ENCODE measurements around the gene IKZF3. TPM values are rescaled to one million over a fixed set of nuclear protein-coding genes. Genes with fewer than 3 reads are reported as not detected.
"Not testable (repeated sequence)": the region's sequence is repeated elsewhere in the genome, so short reads cannot be mapped to it uniquely, and the experiment has no call there.

Gene IKZF3
- polyA plus RNA-seq, 3 donors, result 0.18 to 0.27 (median 0.21) TPM

DNA sequence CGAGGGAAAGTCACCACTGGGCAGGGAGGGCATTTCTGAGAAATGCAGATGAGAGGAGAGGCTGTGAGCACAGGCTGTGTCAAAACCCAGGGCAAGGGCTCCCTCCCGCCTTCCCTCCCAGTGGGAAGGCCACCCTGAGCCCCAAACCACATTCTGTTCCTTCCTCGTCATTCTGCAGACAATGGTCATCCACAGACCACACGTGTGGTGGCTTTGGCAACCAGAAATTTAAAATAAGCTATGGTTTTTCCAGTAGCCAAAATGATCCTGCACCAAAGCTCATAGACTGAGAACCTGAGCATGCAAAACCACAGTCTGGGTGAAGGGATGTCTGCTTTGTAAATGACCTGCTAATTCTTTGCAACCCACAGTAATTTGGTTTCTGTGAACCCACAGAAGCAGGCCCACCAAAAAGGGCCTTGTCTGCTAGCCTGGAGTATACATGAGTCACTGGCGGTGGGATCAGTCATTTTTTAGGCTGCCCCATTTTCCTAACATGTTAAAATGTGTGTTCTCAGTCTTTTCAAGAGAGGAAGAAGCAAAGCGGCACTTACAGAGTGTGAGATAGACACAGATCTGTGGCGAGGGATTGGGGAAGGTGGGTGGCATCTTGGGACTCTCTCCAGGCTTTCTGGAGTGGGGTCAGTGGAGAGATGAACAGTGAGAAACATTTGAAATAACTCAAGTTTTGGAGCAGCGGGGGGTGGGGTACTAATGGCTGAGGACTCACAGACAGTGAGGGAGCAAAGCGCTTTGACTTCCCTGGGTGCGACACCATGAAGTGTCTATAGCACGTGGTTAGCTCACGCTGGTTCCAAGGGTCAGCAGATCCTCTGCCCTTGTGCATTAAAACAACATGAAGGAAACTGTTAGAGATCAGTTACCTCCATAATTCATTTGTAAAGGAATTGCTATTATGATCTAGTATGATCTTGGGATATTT is 105.9 kb downstream of the IKZF3 start:
- DNase-seq (ENCODE audit: low read depth in 3 of 3, low spot score in 2 of 3), result no peak

DNA sequence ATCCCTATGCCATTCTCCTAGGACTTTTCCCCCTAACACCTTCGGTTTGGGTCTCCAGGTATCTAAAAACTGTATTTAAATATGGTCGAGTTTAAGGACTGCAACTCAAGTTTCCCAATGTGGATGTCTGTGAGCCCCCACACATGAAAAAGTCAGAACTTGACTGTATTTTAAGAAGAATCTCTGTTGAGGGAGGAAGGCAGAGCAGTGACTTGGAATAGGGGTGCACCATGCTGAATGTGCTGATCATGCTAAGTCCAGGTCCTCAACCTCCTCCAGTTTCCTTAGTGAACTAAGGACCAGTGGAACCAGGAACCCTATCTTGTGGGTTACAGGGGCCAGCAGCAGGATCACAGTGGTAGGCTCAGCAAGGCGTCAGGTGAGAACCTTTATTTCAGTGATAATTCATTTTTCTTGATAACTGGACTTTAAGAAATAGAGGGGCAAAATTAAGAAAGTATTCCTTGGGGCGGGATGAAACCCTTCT is 106.9 kb downstream of the IKZF3 start:
- no peak for DNase-seq (ENCODE audit: low read depth in 3 of 3, low spot score in 2 of 3)

DNA sequence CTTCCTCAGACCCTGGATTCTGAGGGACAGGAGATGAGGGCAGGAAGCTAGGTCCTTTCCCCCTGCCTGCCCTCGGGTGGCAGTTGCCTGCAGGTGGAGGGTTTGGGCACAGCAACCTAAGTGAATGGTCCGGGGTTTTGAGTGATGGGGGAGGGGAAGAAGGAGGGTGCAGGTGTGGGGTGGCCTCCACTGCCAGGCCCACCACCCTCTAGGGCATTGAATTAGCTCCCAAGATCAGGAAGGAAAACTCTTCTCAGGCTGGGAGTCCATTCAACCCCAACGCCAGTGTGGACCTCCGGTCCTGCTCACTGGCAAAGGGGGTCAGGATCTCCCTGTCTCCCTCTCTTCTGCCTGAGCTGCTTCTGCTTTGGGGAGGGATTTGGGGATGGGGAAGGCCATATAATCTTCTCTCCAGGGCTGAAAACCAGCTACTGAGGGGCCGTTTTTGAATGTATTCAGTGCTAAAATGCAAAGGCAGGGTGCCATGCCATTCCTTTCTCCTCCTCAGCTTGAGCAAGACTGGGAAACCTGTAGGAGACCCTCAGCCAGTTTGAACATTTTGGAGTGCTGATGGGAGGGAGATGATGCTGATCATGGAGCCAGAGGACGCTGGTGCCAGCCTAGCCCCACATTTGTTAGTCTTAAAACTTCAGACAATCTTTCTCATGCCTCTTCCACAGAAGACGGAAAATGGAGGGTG is 107.6 kb downstream of the IKZF3 start:
- DNase-seq (ENCODE audit: low read depth in 3 of 3, low spot score in 2 of 3), result no peak

DNA sequence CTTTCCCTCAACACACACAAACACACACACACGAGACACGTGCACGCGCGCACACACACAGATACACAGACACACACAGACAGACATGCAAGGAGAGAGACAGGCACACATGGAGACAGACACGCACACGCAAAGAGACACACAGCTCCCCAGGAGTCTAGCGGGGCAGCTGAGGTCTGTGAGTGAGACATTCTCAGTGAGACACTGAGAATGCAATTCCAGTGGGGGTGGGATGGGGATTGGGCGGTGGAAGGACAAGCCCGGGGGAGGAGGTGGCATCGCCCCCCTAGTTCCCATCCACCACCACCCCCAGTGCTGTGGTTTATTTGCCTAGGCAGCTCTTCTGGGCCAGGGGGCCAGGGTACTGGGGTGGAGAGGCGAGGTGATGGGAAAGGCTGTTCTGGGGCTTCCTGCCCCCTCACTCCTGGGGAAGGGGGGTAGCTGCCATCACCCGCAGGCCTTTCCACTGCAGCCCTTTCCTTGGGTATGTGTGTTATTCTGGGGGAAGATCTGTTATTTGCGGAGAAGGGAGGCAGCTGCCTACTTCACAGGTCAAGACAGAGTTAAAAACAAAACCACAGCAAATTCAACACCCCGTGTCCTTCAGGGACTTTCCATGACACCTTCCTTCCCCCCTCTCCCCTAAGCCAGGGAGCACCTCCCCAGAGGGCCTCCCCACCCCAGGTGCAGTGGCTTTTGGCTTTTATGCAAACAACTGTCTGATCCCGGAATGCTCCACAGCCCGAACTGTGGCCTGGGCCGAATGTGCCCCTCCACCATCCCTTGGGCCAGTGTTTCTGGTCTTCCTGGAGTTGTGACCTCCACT is 108.3 kb downstream of the IKZF3 start:
- no peak for DNase-seq (ENCODE audit: low read depth in 3 of 3, low spot score in 2 of 3)

DNA sequence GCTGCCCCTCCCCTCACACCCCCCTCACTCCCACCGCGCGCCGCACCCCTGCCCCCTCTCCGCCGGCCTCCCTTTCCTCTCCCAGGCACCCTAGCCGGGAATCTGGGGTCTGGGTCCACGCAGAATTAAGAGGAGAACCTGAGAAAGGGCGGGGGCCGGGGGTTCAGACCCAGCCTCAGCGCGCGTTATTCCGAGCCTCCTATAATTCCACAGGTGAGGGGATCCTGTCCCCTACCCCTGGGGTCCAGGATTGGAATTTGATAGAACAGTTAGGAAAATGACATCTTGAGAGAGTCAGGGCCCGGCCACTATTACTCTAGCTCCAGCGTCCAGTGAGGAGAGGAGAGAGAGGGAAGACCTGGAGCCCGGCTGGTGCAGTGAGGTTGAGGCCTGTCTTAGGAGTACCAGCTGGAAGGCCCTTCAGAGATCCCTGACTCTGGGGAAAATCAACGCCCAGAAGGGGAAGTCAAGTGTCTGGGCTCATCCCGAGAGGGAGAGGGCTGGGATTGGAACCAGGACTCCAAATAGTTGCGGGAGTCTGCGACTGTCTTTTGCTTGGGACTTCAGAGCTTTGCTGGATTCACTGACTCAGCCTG is 109.1 kb downstream of the IKZF3 start:
- DNase-seq (ENCODE audit: low read depth in 3 of 3, low spot score in 2 of 3), result no peak

DNA sequence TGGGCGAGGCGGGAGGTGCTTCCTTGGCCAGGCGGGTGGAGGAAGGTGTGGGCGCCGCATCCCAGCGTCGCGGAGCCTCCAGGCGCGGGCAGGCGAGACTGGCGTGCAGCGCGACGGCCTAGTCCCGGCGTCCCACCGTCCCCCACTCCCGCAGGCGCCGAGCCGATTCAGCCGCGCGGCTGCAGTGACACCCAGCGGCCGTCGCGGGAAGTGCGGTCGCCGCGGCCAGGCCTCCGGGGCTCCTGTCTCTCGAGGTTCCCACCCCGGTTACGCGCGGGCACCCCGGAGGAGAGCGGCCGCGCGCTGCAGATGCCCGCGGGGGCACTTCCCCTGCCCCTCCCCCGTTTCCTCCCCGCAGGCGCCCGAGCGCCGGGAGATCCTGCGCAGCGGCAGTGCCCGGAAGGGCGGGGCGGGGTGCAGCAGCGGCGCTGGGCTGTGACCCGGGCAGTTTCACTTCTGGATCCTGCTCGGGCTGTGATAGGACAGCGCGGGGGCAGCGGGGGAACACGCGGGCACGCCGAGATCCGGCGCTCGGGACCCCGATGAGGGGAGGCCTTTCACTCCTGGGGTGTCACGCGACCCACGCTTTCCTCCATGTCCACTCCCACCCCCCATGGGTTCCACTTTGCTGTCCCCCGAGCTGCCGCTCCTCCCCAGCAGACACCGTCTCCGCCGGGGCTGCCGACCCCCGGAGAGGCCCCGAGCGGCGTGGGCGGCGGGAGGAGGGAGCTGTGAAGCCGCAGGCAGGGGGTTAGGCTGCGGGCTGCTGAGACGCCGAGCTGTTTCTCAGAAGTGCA is 109.8 kb downstream of the IKZF3 start:
- no peak for DNase-seq (ENCODE audit: low read depth in 3 of 3, low spot score in 2 of 3)

DNA sequence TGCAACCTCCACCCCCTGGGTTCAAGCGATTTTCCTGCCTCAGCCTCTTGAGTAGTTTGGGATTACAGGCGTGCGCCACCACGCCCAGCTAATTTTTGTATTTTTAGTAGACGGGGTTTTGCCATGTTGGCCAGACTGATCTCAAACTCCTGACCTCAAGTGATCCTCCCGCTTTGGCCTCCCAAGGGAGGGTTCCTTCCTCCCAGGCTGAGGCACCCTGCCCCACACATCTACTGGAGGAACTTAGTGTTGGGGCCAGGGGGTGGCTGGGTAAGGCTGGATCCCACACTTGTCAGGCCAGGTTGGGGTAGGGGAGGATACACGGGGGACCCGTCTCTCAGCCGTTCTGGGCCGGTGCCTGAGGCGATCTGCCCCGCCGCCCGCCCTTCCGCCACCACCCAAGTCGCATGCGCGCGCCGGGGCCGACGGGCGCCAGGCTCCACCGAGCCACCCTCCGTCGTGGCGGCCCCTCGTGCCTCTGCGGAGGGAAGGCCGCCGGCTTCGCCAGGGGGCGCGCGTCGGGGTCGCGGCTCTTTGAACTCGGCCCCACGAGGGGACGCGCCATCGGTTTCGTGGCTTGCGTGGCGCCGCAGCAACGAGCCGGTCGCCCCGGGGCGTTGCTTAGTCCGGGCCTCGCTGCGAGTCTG is 110.5 kb downstream of the IKZF3 start:
- no peak for DNase-seq (ENCODE audit: low read depth in 3 of 3, low spot score in 2 of 3)

DNA sequence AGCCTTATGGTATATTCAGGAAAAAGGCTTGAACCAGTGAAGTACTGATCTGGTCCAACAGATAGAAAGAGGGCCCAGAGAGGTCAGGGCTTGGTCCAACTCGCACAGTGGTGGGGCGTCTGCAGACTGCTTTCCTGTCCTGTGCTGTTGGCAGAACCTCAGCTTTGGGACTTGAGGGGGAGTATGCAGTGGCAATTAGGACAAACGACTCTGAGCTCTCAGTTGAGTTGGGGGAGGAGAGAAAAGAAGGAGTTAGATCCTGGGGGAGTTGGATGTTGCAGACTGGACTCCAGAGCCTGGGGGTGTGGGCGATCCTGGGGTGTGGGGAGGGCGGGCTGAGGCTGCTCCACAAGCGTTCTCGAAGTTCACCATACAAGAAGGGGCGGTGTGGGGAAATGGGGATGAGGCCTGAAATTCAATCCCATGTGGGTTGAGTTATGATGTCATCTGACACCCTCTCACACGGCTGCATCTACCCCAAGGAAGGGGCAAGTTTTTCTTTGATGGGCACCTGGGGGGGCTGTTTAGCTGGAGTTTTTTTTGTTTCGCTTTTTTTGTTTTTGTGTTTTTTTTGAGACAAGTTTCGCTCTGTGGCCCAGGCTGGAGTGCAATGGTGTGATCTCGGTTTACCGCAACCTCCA is 111.8 kb downstream of the IKZF3 start:
- DNase-seq (ENCODE audit: low read depth in 3 of 3, low spot score in 2 of 3), result no peak

DNA sequence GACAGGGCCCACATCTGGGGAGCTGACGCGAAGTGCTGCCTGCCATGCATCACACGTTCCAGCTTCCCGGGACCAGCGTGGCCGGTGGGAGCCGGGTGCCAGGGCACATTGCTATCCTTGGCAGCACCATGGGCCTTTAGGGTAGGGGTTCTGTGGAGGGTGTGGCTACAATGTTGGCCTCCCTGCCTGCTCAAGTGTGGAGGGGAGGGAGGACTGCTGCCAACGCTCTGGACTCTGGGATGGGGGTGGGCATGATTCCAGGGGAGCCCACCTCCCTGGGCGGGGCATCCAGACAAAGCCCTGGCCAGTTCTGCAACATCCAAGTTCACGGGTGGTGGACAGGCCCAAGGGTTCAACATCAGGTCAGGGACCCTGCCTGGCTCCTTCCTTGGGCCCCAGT is 112.5 kb downstream of the IKZF3 start:
- no peak for DNase-seq (ENCODE audit: low read depth in 3 of 3, low spot score in 2 of 3)

DNA sequence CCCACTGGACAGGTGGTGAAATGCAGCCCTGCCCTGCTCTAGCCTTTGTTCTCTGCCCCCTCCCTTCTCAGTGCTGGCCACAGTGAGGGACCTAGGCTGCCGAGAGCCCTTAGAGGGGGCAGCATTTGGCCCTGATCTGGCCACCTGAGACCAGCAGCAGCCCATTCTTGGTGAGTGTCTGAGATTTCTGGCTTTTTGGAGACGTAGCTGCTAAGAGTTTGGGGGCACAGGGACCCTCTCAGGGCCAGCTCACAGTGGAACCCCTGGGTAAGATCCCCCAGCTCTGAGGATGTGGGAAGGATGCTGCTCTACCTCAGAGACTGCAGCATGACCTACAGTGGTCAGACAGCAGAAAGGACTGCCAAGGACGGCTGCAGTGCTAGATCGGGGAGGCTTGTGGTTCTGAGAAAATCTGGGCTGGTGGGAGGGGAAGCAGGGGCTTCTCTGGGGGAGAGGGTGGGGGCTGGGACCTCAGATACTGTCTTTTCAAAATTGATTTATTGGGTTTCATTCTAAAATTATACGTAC is 113.0 kb downstream of the IKZF3 start:
- no peak for DNase-seq (ENCODE audit: low read depth in 3 of 3, low spot score in 2 of 3)

DNA sequence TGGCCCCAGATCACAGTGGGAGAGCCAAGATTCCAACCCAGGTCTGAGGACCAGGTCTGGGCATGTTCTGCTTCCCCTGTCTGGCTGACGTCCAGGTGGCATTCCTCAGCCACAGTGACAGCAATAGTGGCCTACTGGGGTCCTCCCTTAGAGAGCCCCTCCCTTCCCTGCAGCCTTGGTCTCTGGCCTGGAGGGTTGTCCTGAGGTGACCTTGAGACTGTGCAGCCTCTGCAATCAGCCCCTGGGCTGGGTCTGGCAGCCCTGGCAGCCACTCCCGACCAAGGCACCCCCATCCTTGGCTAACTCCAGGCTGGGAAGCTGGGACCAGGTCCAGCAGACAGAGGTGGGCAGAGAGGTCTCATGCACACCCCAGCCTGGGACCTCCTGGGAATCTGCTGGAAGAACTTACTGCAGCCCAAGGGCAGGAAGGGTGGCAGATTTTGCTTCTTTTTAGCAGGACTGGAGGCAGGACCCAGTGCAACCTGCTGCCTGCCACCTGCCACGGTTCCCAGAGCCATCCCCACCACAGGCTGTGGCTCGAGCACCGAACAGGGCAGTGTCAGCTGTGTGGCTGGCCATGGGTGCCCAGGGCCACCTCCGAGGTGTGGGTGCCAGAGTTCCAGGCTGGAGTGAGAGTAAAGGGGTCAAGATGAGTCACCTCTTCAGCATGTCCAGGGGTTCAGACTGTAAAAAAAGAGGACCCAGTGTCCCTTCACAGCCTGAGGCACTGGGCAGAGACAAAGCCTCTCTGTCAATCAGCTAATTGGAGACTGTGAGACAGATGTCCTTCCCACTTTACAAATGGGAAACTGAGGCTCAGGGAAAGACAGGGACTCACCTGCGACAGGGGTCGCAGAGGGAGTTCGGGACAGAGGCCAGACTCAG is 113.7 kb downstream of the IKZF3 start:
- no peak for DNase-seq (ENCODE audit: low read depth in 3 of 3, low spot score in 2 of 3)

DNA sequence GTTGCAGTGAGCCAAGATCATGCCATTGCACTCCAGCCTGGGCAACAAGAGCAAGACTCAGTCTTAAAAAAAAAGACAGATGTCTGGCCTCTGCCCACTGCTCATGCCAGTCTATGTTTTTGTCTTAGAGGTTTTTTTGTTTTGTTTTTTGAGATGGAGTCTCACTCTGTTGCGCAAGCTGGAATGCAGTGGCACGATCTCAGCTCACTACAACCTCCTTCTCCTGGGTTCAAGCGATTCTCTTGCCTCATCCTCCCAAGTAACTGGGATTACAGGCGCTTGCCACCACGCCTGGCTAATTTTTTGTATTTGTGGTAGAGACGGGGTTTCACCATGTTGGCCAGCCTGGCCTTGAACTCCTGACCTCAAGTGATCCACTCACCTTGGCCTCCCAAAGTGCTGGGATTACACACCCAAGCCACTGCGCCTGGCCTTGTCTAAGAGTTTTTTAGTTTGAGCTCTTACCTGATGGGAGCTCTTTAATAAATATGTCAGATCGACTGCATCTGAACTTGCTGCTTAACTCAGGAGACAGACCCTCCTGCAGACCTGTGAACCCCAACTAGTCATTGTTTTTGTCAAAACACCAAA is 115.6 kb downstream of the IKZF3 start:
- DNase-seq (ENCODE audit: low read depth in 3 of 3, low spot score in 2 of 3), result not testable (repeated sequence)

DNA sequence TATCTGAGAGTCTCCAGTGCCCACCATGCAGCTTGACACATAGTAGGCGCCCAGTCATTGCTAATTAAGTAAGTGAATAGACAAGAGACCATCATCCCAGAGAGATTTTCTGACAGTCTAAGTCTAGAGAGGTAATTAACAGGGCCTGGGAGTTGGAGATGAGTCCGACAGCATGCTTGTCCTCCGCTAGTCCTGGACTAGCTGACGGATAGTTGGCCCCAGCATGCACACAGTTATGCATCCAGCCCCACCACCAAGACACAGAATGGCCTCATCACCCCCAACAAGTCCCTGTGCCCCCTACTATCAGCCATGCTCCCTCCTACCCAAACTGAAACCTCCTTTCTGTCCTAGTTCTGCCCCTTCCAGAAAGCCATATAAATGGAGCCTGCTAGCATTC is 116.4 kb downstream of the IKZF3 start:
- no peak for DNase-seq (ENCODE audit: low read depth in 3 of 3, low spot score in 2 of 3)

DNA sequence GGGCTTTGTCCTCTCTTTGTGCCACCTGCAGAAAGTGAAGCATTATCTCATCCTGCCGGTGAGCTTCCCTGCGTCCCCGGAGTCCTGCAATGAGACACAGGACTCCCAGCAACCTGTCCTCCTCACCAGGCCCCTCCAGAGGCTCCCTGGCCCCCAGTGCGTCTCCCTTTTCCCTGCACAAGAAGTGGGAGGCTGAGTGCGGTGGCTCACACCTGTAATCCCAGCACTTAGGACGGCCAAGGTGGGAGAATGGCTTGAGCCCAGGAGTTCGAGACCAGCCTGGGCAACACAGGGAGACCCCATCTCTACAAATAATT is 118.0 kb downstream of the IKZF3 start:
- DNase-seq (ENCODE audit: low read depth in 3 of 3, low spot score in 2 of 3), result no peak

DNA sequence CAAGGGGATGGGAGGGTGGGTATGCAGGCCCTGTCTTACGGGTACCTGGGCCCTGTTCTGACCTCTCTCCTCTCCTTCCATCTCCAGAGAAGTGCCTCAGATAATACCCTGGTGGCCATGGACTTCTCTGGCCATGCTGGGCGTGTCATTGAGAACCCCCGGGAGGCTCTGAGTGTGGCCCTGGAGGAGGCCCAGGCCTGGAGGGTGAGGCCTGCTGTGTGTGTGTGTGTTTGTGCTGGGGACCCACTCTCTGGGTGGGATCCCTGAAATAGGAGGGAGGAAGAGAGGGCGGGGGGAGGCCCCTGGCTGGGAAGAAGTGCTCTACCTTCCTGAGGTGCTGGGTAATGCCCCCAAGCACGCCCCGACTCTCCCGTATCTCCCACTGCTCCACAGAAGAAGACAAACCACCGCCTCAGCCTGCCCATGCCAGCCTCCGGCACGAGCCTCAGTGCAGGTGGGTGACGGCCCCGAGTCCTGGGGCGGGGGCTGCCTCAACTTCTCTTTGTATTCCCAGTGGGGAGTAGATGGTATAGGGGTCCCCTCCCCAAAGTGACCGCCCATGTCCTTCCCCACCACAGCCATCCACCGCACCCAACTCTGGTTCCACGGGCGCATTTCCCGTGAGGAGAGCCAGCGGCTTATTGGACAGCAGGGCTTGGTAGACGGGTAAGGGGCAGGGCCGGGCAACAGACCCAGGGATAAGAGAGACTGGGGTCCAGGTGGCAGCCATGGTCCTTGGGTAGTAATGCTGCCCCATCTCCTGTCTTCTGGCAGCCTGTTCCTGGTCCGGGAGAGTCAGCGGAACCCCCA is 118.6 kb downstream of the IKZF3 start:
- DNase-seq (ENCODE audit: low read depth in 3 of 3, low spot score in 2 of 3), result no peak

DNA sequence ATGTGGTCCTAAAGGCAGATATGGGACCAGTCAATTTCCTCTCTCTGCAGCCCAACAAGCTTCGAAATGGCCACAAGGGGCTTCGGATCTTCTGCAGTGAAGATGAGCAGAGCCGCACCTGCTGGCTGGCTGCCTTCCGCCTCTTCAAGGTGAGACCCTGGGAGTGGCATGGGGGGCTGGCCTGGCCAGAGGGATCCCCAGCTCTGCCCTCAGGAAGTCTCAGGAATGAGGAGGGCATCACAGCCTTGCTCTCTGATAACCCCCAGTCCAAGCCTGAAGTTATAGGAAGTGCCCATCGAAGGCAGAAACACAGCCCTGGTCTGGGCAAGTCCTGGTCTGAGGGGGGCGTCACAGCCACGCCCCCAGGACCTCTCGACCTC is 119.3 kb downstream of the IKZF3 start:
- DNase-seq (ENCODE audit: low read depth in 3 of 3, low spot score in 2 of 3), result no peak
